HG03520 (cell line): Measurements from ENCODE around the gene ZNF785.

Experiments used
- ATAC-seq: cut with Tn5 transposase; IDR thresholded peaks from one replicate; pipeline ENCODE4 v1.9.1; 2021; ENCODE audit warnings: mild to moderate bottlenecking, moderate library complexity; ENCODE audit not compliant: unreplicated experiment

Gene ZNF785

DNA sequence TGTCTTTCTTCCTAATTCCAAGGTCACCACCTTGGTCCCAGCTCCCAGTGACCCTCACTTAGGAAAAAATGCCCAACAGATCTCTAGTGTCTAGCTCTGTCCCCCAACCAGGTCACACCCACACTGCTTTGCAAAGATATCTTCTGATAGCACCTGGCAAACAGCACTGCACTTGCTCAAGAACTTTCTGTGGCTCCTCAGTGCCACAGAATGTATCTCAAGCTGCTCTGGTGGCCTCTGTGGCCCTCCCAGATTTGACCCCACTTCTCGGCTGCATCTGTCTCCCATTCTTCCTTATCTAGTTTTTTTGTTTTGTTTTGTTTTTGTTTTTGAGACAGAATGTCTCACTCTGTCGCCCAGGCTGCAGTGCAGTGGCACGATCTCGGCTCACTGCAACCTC lies 19.0 kb downstream of the ZNF785 start:
- ATAC-seq: no peak

- ATAC-seq: no peak
These were observed 19.5 kb downstream of the ZNF785 start for GRCh38 chr16:30565984-30566383.

- no peak for ATAC-seq
These were observed 20.0 kb downstream of the ZNF785 start for GRCh38 chr16:30565526-30565925.

GRCh38 chr16:30562021-30562420 lies 23.5 kb downstream of the ZNF785 start:
- ATAC-seq: no peak

GRCh38 chr16:30561089-30561816 lies 24.2 kb downstream of the ZNF785 start:
- ATAC-seq: no peak

DNA sequence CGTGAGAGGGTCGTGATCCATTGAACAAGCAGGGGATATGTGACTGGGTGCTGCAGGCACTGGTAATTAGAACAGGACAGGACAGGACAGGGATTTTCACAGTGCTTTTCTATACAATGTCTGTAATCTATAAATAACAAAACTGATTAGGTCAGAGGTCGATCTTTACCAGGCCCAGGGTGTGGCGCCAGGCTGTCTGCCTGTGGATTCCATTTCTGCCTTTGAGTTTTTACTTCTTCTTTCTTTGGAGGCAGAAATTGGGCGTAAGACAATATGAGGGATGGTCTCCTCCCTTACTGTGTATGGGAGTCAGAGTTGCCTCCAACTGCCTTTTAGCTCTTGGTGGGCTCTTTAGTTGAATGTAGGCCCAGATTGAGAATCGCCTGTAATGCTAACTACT lies 25.8 kb downstream of the ZNF785 start:
- no peak for ATAC-seq

- no peak for ATAC-seq
These were observed 26.6 kb downstream of the ZNF785 start for GRCh38 chr16:30558789-30559377.

GRCh38 chr16:30557957-30558788 lies 27.3 kb downstream of the ZNF785 start, which contains the start of gene ZNF764:
TSS of gene ZNF764 (minus strand) at chr16:30558374. CDS start at chr16:30558182, 192 bp downstream.
- peak; percentile 71 for ATAC-seq

- ATAC-seq: no peak
These were observed 27.9 kb downstream of the ZNF785 start for GRCh38 chr16:30557707-30557956.

DNA sequence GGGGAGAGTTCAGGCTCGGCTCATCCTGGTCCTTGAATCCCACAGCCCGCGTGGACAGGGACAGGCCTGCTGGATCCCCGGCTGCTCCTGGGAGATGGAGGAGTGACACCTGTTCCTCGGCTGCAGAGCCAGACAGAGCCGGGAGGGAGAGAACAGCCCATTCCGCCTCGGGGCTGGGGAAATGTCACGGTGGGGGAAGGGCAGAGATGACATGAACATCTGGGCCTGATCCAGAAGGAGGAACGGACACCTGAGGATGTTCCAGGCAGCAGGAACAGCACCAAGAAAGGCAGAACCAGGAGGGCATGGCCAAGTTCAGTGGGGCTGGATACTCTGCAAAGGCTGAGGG lies 29.4 kb downstream of the ZNF785 start:
- ATAC-seq: no peak

- no peak for ATAC-seq
These were observed 30.0 kb downstream of the ZNF785 start for GRCh38 chr16:30555315-30556124.

DNA sequence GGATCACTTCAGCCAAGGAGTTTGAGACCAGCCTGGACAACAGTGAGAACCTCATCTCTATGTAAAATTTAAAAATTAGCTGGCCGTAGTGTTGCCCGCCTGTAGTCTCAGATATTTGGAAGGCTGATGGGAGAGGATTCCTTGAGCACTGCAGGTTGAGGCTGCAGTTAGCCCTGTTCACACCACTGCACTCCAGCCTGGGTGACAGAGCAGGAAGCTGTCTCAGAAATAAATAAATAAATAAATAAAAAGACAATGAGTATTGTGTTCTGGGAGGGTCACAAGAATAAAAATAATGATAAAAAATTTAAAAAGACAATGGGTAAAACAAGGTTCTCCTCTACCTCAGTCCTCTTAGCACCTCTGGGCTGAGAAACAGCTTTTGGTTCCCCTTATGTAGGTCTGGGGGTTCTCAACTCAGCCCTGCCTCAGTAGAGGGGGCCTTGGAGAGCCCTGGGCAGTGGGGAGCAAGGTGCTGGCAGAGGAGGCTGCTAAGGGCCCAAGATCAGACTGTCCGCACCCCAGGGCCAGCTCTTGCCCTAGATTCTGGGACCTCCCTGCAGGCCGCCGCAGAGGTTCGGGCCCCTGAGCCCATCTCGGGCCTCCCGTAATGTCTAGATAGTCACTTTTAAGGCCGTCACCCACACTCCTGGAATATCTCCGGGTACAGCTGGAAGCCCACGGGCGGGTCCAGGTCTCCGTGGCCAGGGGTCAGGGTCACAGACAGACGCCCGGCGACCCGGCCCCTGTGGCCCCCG lies 30.8 kb downstream of the ZNF785 start:
- no peak for ATAC-seq

DNA sequence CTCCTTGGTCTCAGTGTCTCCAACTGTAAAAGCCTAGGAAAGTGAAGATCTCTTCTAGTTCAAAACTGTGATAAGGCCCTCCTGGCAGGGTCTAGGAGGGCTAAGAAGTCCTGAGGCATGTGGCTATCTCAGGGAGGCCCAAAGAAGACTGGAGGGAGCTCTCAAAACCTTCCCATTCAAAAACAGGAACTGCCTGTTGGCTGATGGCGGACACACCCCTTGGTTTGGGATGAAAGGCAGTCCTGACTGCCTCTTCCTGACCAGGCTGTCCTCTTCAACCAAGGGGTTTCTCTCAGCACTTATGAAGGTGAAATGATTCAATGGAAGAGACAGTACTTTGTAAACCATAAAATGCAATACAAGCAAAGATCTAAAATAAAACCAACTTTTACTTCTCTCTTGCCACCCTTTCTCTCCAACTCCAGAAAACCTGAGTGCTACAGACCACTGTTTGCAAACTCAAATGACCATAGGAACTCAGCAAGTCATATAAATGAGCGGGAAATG lies 32.1 kb downstream of the ZNF785 start:
- no peak for ATAC-seq

DNA sequence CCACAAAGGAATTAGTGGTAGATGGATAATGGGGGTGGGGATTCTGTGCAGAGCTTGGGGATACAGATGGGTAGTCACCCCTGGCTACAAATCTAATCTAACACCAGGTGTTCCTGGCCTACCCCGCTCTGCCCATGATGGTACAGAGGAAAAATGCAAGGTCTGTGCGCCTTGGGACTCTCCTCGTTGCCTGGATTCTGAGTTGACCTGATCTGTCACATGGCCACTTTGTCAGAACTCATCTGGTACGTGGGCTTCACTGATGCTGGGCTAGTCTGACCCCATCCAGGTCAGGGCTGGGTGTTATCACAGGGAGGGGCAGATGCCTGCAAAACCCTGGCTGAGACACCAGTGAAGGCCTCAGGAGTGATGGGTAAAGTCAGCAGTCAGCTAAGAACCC lies 32.5 kb downstream of the ZNF785 start:
- no peak for ATAC-seq

DNA sequence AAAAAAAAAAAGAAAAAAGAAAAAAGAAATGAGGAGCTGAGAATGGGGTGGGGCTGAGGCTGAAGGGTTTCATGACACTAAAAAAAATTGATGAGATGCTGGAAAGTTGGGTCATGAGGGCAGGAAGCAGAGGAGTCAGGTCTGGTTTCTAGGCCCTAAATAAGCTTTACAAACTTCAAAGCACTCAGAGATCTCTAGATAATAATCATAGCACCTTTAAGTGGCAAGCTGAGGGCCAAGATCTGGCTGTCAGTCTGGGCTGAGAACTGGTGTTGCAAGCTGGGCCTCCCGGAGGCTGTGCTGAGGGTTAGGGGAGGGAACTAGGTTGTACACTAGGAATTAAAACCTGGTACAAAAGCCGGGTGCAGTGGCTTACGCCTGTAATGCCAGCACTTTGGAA lies 33.7 kb downstream of the ZNF785 start:
- ATAC-seq: no peak

DNA sequence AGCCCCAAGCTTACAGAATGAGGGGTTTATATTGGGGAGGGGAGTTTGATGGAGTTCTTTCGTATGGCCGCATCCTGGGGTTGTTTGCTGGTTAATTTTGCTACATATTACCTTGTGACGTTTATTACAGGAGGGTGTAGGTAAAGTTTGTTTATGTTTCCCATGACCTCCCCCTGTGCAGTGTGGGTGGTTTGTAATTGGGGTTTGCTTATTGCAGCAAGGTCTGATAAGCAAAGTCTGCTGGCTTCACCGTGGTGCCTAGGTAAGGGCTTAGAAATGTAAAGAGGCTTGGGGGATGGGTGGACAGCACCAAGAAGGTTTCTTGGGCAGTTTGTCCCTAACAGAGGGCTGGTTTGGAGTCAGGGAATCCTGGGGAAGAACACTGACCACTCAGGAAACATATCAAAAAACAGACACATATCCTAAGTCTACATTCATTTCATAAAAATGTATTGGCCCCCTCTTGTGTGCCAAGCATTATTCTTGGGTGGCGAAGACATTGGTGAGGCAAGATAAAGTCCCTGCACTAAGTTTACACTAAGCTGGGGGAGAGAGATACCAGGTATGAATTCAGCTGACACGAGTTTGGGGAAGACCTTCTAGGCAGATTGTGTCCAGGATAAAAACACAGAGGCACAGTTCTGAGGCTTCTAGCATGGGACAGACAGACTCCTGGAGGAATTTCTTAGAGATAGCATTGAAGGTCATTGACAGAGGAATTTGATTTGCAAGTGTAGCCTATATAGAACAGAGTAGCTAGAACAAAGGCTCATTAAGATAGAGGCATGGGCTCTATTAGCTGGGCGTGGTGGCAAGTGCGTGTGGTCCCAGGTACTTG lies 36.9 kb downstream of the ZNF785 start:
- ATAC-seq: no peak

DNA sequence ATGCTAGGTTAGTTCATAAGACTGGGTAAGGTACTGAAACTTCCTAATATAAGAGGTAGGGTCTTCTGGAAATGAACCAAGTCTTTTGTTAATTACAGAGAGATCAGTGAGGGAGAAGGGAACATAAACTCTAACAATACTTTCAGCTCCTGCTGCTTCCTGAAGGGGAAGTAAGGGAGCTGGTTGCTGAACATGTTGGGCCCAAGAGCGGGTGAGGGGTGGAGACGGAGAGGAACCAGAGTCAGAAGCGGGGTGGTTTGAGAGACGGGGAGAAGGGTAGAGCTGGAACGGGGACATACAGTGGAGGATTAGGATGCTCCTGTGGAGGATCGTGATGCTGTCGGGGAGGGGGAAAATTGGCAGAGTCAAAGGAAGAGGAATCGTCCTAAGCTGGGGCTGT lies 39.4 kb downstream of the ZNF785 start:
- ATAC-seq: no peak

DNA sequence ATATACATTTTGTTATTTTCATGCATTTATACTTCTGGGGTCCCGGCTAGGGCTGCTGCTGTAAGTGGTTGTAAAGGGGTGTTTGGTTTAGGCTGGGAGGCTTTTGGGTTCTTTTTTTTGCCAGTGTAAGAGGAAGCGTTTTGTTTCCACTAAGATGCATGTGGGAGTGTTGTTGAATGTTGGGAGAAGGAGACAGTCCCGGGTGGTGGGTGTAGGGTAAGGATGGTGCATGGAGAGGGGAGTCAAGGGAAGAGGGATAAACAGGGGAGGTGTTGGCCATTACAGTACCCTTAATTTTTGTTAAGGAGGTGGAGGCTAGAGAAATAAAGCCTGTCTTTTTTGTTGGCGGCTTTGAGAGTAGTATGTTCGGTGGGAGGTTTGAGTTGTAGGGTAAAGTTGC lies 42.4 kb downstream of the ZNF785 start:
- ATAC-seq: no peak

DNA sequence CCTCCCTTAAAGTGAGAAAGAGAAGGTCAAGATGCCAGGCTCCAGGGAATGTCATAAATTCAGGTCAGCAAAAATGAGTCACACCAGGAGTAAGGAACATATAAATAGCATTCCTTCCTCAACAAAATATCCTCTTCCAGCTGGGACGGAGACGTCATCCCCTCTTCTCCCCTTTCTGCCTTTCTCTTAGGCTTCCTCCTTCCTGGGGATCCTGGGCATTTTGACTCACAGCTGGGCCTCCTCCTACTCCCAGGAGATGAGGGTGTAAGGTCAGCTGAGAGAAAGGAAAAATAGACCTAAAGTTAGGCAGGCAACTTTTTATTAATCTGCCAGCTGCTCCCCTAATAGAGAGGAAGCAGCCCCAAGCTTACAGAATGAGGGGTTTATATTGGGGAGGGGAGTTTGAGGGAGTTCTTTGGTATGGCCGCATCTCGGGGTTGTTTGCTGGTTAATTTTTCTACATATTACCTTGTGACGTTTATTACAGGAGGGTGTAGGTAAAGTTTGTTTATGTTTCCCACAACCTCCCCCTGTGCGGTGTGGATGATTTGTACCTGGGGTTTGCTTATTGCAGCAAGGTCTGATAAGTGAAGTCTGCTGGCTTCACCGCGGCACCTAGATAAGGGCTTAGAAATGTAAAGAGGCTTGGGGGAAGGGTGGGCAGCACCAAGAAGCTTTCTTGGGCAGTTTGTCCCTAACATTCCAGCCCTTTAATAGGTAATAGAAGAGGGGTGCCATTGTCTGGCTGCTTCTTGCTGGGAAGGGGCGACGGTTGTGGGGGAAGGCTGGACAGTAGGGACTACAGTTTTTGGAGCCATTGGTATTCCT lies 43.8 kb downstream of the ZNF785 start:
- ATAC-seq: no peak
